GM23248 (cell line): Measurements from ENCODE around the gene CMIP. TPM values are rescaled to one million over a fixed set of nuclear protein-coding genes. Genes with fewer than 3 reads are reported as not detected.

Experiments used
- DNase-seq: peaks from one replicate; pipeline ENCODE4 v3.0.0-alpha.2; 2015
- H2AFZ ChIP-seq: fragments of 200-600 bp; sonication (generic); 2 replicates; pipeline ENCODE4 v1.6.1; 2016; ENCODE audit warnings: antibody characterized with exemption
- H3F3A ChIP-seq: fragments of 200-600 bp; sonication (generic); 2 replicates; pipeline ENCODE4 v1.6.1; 2016; ENCODE audit warnings: mild to moderate bottlenecking, antibody characterized with exemption, mixed run types; ENCODE audit not compliant: insufficient read depth
- H3K27ac ChIP-seq: fragments of 200-600 bp; sonication (generic); 2 replicates; pipeline ENCODE4 v1.5.1; 2016; ENCODE audit warnings: mild to moderate bottlenecking
- H3K27me3 ChIP-seq: fragments of 200-600 bp; sonication (generic); replicated peaks from 2 replicates; pipeline ENCODE4 v1.6.1; 2016; ENCODE audit warnings: mild to moderate bottlenecking; ENCODE audit not compliant: insufficient read depth
- H3K36me3 ChIP-seq: fragments of 200-600 bp; sonication (generic); 2 replicates; pipeline ENCODE4 v1.6.1; 2016; ENCODE audit warnings: low read depth, mild to moderate bottlenecking
- H3K4me1 ChIP-seq: fragments of 200-600 bp; sonication (generic); 2 replicates; pipeline ENCODE4 v1.6.1; 2016; ENCODE audit warnings: mild to moderate bottlenecking; ENCODE audit not compliant: insufficient read depth
- H3K4me2 ChIP-seq: fragments of 200-600 bp; sonication (generic); one replicate; pipeline ENCODE4 v1.6.1; 2016; ENCODE audit warnings: mild to moderate bottlenecking; ENCODE audit not compliant: unreplicated experiment
- H3K4me3 ChIP-seq: fragments of 200-600 bp; sonication (generic); 2 replicates; pipeline ENCODE4 v1.5.1; 2016; ENCODE audit warnings: mild to moderate bottlenecking
- H3K79me2 ChIP-seq: fragments of 200-600 bp; sonication (generic); 2 replicates; pipeline ENCODE4 v1.6.1; 2016; ENCODE audit warnings: mild to moderate bottlenecking; ENCODE audit not compliant: insufficient read depth
- H3K9ac ChIP-seq: fragments of 200-600 bp; sonication (generic); 2 replicates; pipeline ENCODE4 v1.6.1; 2016; ENCODE audit warnings: mild to moderate bottlenecking
- H3K9me2 ChIP-seq: fragments of 200-600 bp; sonication (generic); 2 replicates; pipeline ENCODE4 v1.6.1; 2016; ENCODE audit warnings: mixed run types, mild to moderate bottlenecking, moderate library complexity; ENCODE audit not compliant: insufficient read depth
- H3K9me3 ChIP-seq: fragments of 200-600 bp; sonication (generic); one replicate; pipeline ENCODE4 v1.6.1; 2017; ENCODE audit warnings: low read depth
- H4K20me1 ChIP-seq: fragments of 200-600 bp; sonication (generic); 2 replicates; pipeline ENCODE4 v1.6.0; 2016; ENCODE audit not compliant: insufficient read depth
- EZH2 ChIP-seq: fragments of 200-600 bp; sonication (generic); IDR thresholded peaks from 2 replicates; pipeline ENCODE4 v1.6.1; 2018; ENCODE audit warnings: antibody characterized with exemption, mild to moderate bottlenecking; ENCODE audit not compliant: insufficient read depth, poor library complexity, severe bottlenecking
- EZH2phosphoT487 ChIP-seq: fragments of 200-600 bp; sonication (generic); IDR thresholded peaks from 2 replicates; pipeline ENCODE4 v1.6.1; 2018; ENCODE audit warnings: antibody characterized with exemption, moderate library complexity, mild to moderate bottlenecking, low read depth; ENCODE audit not compliant: insufficient read depth
- WGBS, 2 experiments: methylation state at CpG; one replicate each; pipeline ENCODE4 v1.1.6; 2015 to 2017; ENCODE audit warnings: low lambda C conversion rate in 2 of 2, low coverage in 1 of 2; ENCODE audit errors: missing lambda C conversion rate in 2 of 2; 5-methylcytosine and 5-hydroxymethylcytosine counted together
- in situ Hi-C: fragments of 300-500 bp; cut with MboI; formaldehyde crosslinking; loops from 2 replicates; pipeline ENCODE4 v1.15.0; 2020
- polyA plus RNA-seq: library from polyadenylated mRNA; unstranded; fragments of >200 nt; fragmentation: Nextera tagmentation; extraction: Ambion mirVana; gene quantifications from 2 replicates; pipeline ENCODE4 v1.2.1, GENCODE V29; 2016
- total RNA-seq: library from RNA; depleted of rRNA; stranded (reverse); fragments of >200 nt; shearing (Covaris generic); gene quantifications from 2 replicates; pipeline ENCODE4 v1.2.3, GENCODE V29; 2014

Gene CMIP
- total and polyA plus RNA-seq, 2 experiments from 2014 or later = 1.5 to 9.5 TPM

- in situ Hi-C loops = no loop called here
- H3K27me3 ChIP-seq = no peaks in the 10 kb centered on the region
Measured at GRCh38 chr16:81637336-81638235, 193.0 kb downstream of the CMIP start.

GRCh38 chr16:81638286-81638945 lies 193.8 kb downstream of the CMIP start:
- H3K4me2 ChIP-seq = no peak overlapping the region
- H3K4me3 ChIP-seq = no peak overlapping the region
- H3K27ac ChIP-seq = no peak overlapping the region
- 88 to 91% methylated on average over 12 to 13 of the region's 13 CpGs for WGBS, 2 experiments
- in situ Hi-C loops = no loop called here
- no peak for TF ChIP-seq EZH2phosphoT487
- no peak for TF ChIP-seq EZH2
- no peaks in the 10 kb centered on the region for H3F3A ChIP-seq
- no peaks in the 10 kb centered on the region for H3K27me3 ChIP-seq
- H2AFZ ChIP-seq = no peak overlapping the region
- no peak overlapping the region for H3K9ac ChIP-seq
- no peaks in the 10 kb centered on the region for H4K20me1 ChIP-seq
- H3K36me3 ChIP-seq = no peaks in the 10 kb centered on the region
- H3K4me1 ChIP-seq = peaks cover 6% of the 10 kb centered on the region; the same call in 1 of the 2 replicates
- H3K79me2 ChIP-seq = peaks cover 34% of the 10 kb centered on the region; the same call in 1 of the 2 replicates
- DNase-seq = no peak
- H3K9me2 ChIP-seq = no peaks in the 10 kb centered on the region
- H3K9me3 ChIP-seq = no peaks in the 10 kb centered on the region

More at GRCh38 chr16:81637336-81638235, 193.0 kb downstream of the CMIP start:
- H3K27ac ChIP-seq = no peak overlapping the region
- H3K79me2 ChIP-seq = peaks cover 27% of the 10 kb centered on the region; the same call in 1 of the 2 replicates
- peaks cover 6% of the 10 kb centered on the region; the same call in 1 of the 2 replicates for H3K4me1 ChIP-seq
- H4K20me1 ChIP-seq = no peaks in the 10 kb centered on the region
- 88 to 89% methylated on average over 15 of the region's 15 CpGs for WGBS, 2 experiments
- no peak overlapping the region for H2AFZ ChIP-seq
- TF ChIP-seq EZH2phosphoT487 = no peak
- no peak for TF ChIP-seq EZH2
- no peak overlapping the region for H3K4me2 ChIP-seq
- H3K36me3 ChIP-seq = no peaks in the 10 kb centered on the region
- H3F3A ChIP-seq = no peaks in the 10 kb centered on the region
- H3K9me3 ChIP-seq = no peaks in the 10 kb centered on the region
- DNase-seq = no peak
- H3K4me3 ChIP-seq = no peak overlapping the region
- H3K9ac ChIP-seq = no peak overlapping the region
- no peaks in the 10 kb centered on the region for H3K9me2 ChIP-seq

GRCh38 chr16:81639348-81639747 lies 194.7 kb downstream of the CMIP start:
- no peak for DNase-seq
- Histone ChIP-seq H3K27ac (no peak overlapping the region), H3K27me3 (no peaks in the 10 kb centered on the region), H3K9me3 (no peaks in the 10 kb centered on the region), H3K36me3 (no peaks in the 10 kb centered on the region), H3F3A (no peaks in the 10 kb centered on the region), H2AFZ (no peak overlapping the region), H3K9me2 (no peaks in the 10 kb centered on the region), H3K4me2 (no peak overlapping the region), H3K9ac (no peak overlapping the region), H4K20me1 (no peaks in the 10 kb centered on the region), H3K4me3 (no peak overlapping the region), H3K79me2 (peaks cover 40% of the 10 kb centered on the region; the same call in 1 of the 2 replicates), H3K4me1 (peaks cover 6% of the 10 kb centered on the region; the same call in 1 of the 2 replicates)
- TF ChIP-seq EZH2phosphoT487 (no peak), EZH2 (no peak)
- WGBS, 2 experiments = 94% methylated on average over 8 of the region's 8 CpGs
- in situ Hi-C loops = no loop called here

GRCh38 chr16:81639931-81640680 lies 195.5 kb downstream of the CMIP start:
- DNase-seq = no peak
- H3K27ac ChIP-seq = no peak overlapping the region
- no peak overlapping the region for H3K9ac ChIP-seq
- H3K36me3 ChIP-seq = no peaks in the 10 kb centered on the region
- no peak overlapping the region for H3K4me2 ChIP-seq
- H3K4me1 ChIP-seq = peaks cover 10% of the 10 kb centered on the region; the same call in 1 of the 2 replicates
- H4K20me1 ChIP-seq = no peaks in the 10 kb centered on the region
- H3K27me3 ChIP-seq = no peaks in the 10 kb centered on the region
- no peak overlapping the region for H2AFZ ChIP-seq
- no peaks in the 10 kb centered on the region for H3K9me2 ChIP-seq
- WGBS, 2 experiments = 89 to 97% methylated on average over 15 to 16 of the region's 16 CpGs
- in situ Hi-C loops = no loop called here
- no peaks in the 10 kb centered on the region for H3F3A ChIP-seq
- no peak overlapping the region for H3K4me3 ChIP-seq
- peaks cover 40% of the 10 kb centered on the region; the same call in 1 of the 2 replicates for H3K79me2 ChIP-seq
- no peaks in the 10 kb centered on the region for H3K9me3 ChIP-seq
- TF ChIP-seq EZH2 = no peak
- no peak for TF ChIP-seq EZH2phosphoT487
